GM19240 (cell line): ENCODE data around the gene XYLT2.
"Not testable (repeated sequence)": the region's sequence is repeated elsewhere in the genome, so short reads cannot be mapped to it uniquely, and the experiment has no call there.

Source experiments
- DNase-seq: peaks from one replicate; pipeline ENCODE4 v3.0.0; 2011; ENCODE audit warnings: low spot score; ENCODE audit not compliant: insufficient read length

The XYLT2 gene

GRCh38 chr17:50345432-50346312 is at the start of gene XYLT2:
Gene XYLT2 (plus strand): TSS chr17:50346126. CDS start chr17:50346141, 15 bp downstream.
- peak; percentile 96 for DNase-seq

- peak; percentile 69 for DNase-seq
Observed at GRCh38 chr17:50297407-50297865, 48.5 kb upstream of the XYLT2 start.

- no peak for DNase-seq
Observed at GRCh38 chr17:50298018-50298417, 47.9 kb upstream of the XYLT2 start.

- no peak for DNase-seq
Observed at GRCh38 chr17:50299776-50300175, 46.1 kb upstream of the XYLT2 start.

GRCh38 chr17:50300824-50301223 is 45.1 kb upstream of the XYLT2 start:
- not testable (repeated sequence) for DNase-seq

GRCh38 chr17:50301891-50302584 is 43.9 kb upstream of the XYLT2 start:
- DNase-seq = no peak

- DNase-seq = no peak
Observed at GRCh38 chr17:50303051-50303450, 42.9 kb upstream of the XYLT2 start.

GRCh38 chr17:50303596-50303995 is 42.3 kb upstream of the XYLT2 start:
- no peak for DNase-seq

- no peak for DNase-seq
Observed at GRCh38 chr17:50304781-50305404, 41.0 kb upstream of the XYLT2 start.

GRCh38 chr17:50307654-50308053 is 38.3 kb upstream of the XYLT2 start:
- DNase-seq = no peak

- no peak for DNase-seq
Observed at GRCh38 chr17:50308666-50309065, 37.3 kb upstream of the XYLT2 start.

- DNase-seq = no peak
Observed at GRCh38 chr17:50310455-50311111, 35.3 kb upstream of the XYLT2 start.

- DNase-seq = no peak
Observed at GRCh38 chr17:50311112-50311460, 34.8 kb upstream of the XYLT2 start.

- no peak for DNase-seq
Observed at GRCh38 chr17:50311483-50311882, 34.4 kb upstream of the XYLT2 start.

- DNase-seq = no peak
Observed at GRCh38 chr17:50312308-50312707, 33.6 kb upstream of the XYLT2 start.

GRCh38 chr17:50314456-50315011 is 31.4 kb upstream of the XYLT2 start:
- no peak for DNase-seq

GRCh38 chr17:50316016-50316587 is 29.8 kb upstream of the XYLT2 start:
- DNase-seq = no peak

GRCh38 chr17:50316660-50317059 is 29.3 kb upstream of the XYLT2 start:
- DNase-seq = not testable (repeated sequence)

GRCh38 chr17:50317121-50317520 is 28.8 kb upstream of the XYLT2 start:
- no peak for DNase-seq

- DNase-seq = no peak
Observed at GRCh38 chr17:50318501-50319285, 27.2 kb upstream of the XYLT2 start.
